Neuronal stem cell (in vitro differentiated cells): ENCODE results near the gene AVEN.
"Not testable (repeated sequence)": the region's sequence is repeated elsewhere in the genome, so short reads cannot be mapped to it uniquely, and the experiment has no call there.

Source experiments
- DNase-seq: peaks from one replicate; pipeline ENCODE4 v3.0.0-alpha.2; 2013; ENCODE audit warnings: low spot score
- H2AFZ ChIP-seq: one replicate; pipeline ENCODE4 v1.6.1; 2013; ENCODE audit warnings: mild to moderate bottlenecking, low read length, inconsistent platforms
- H2AK5ac ChIP-seq: 2 replicates; pipeline ENCODE4 v1.6.1; 2013; ENCODE audit warnings: low read depth, mild to moderate bottlenecking, inconsistent platforms, low read length, moderate library complexity, mixed read lengths
- H2BK120ac ChIP-seq: 2 replicates; pipeline ENCODE4 v1.6.1; 2013; ENCODE audit warnings: low read depth, mild to moderate bottlenecking, inconsistent platforms, low read length, moderate library complexity, mixed read lengths
- H2BK12ac ChIP-seq: one replicate; pipeline ENCODE4 v1.6.1; 2013; ENCODE audit warnings: low read length, inconsistent platforms
- H2BK15ac ChIP-seq: 2 replicates; pipeline ENCODE4 v1.6.1; 2013; ENCODE audit warnings: mild to moderate bottlenecking, low read length, inconsistent platforms, mixed read lengths
- H2BK5ac ChIP-seq: one replicate; pipeline ENCODE4 v1.6.1; 2013; ENCODE audit warnings: inconsistent platforms, mild to moderate bottlenecking, low read length, moderate library complexity
- H3K14ac ChIP-seq: one replicate; pipeline ENCODE4 v1.6.1; 2013; ENCODE audit warnings: low read length, inconsistent platforms
- H3K18ac ChIP-seq: 2 replicates; pipeline ENCODE4 v1.6.1; 2013; ENCODE audit warnings: low read length, inconsistent platforms
- H3K23ac ChIP-seq: 2 replicates; pipeline ENCODE4 v1.6.1; 2013; ENCODE audit warnings: low read depth, mild to moderate bottlenecking, mixed read lengths, low read length, inconsistent platforms; ENCODE audit not compliant: poor library complexity
- H3K27ac ChIP-seq: replicated peaks from 3 replicates; pipeline ENCODE4 v1.5.1; 2013; ENCODE audit warnings: low read length, inconsistent platforms
- H3K27me3 ChIP-seq, 3 experiments: 2 replicates each; pipeline ENCODE4 v1.6.1; 2013; ENCODE audit warnings: low read length in 3 of 3, mild to moderate bottlenecking in 2 of 3, inconsistent platforms in 1 of 3, low read depth in 1 of 3, mixed read lengths in 1 of 3, moderate library complexity in 1 of 3; ENCODE audit not compliant: control insufficient read depth in 3 of 3, insufficient read depth in 3 of 3
- H3K36me3 ChIP-seq, 2 donors: replicated peaks in 1 of 2; 2 replicates each; pipeline ENCODE4 v1.6.1; 2013; ENCODE audit warnings: low read length in 2 of 2; ENCODE audit not compliant: control insufficient read depth in 2 of 2, insufficient read depth in 2 of 2
- H3K4ac ChIP-seq: 2 replicates; pipeline ENCODE4 v1.6.1; 2013; ENCODE audit warnings: inconsistent platforms, mild to moderate bottlenecking, low read length, moderate library complexity
- H3K4me1 ChIP-seq, 2 donors: 1 replicate in 1 of 2; 2 replicates in 1 of 2; pipeline ENCODE4 v1.6.1; 2013; ENCODE audit warnings: low read length in 2 of 2, low read depth in 1 of 2; ENCODE audit not compliant: control insufficient read depth in 2 of 2, insufficient read depth in 1 of 2
- H3K4me2 ChIP-seq: one replicate; pipeline ENCODE4 v1.6.1; 2013; ENCODE audit warnings: mild to moderate bottlenecking, low read length, inconsistent platforms; ENCODE audit not compliant: insufficient read depth, poor library complexity, severe bottlenecking
- H3K4me3 ChIP-seq, 2 donors: 2 replicates each; pipeline ENCODE4 v1.5.1; 2013; ENCODE audit warnings: low read length in 2 of 2, mild to moderate bottlenecking in 2 of 2, inconsistent platforms in 1 of 2, moderate library complexity in 1 of 2
- H3K79me1 ChIP-seq: one replicate; pipeline ENCODE4 v1.6.1; 2013; ENCODE audit warnings: low read depth, mild to moderate bottlenecking, inconsistent platforms, low read length, moderate library complexity
- H3K9ac ChIP-seq: one replicate; pipeline ENCODE4 v1.6.1; 2013; ENCODE audit warnings: mild to moderate bottlenecking, low read depth, low read length, inconsistent platforms; ENCODE audit not compliant: poor library complexity
- H3K9me3 ChIP-seq, 2 donors: replicated peaks in 1 of 2; 2 replicates each; pipeline versions ENCODE3 to v1.6.1; 2013; ENCODE audit warnings: low read length in 2 of 2, mild to moderate bottlenecking in 2 of 2, inconsistent platforms in 1 of 2, low read depth in 1 of 2, mixed read lengths in 1 of 2, moderate library complexity in 1 of 2; ENCODE audit not compliant: control insufficient read depth in 2 of 2, insufficient read depth in 1 of 2
- H4K8ac ChIP-seq: one replicate; pipeline ENCODE4 v1.6.1; 2013; ENCODE audit warnings: low read depth, mild to moderate bottlenecking, inconsistent platforms, low read length, moderate library complexity
- H4K91ac ChIP-seq: one replicate; pipeline ENCODE4 v1.6.1; 2013; ENCODE audit warnings: low read length, low read depth, mild to moderate bottlenecking, inconsistent platforms; ENCODE audit not compliant: poor library complexity
- WGBS, 2 donors: extraction: QIAGEN DNeasy Blood & Tissue Kit; methylation state at CpG; one replicate each; pipeline ENCODE4 v1.1.7; 2013; ENCODE audit warnings: missing lambda C conversion rate in 2 of 2, mixed read lengths in 1 of 2; ENCODE audit not compliant: insufficient read length in 2 of 2, insufficient replicate concordance in 1 of 2; ENCODE audit errors: extremely low coverage in 2 of 2; 5-methylcytosine and 5-hydroxymethylcytosine counted together

The AVEN gene

GRCh38 chr15:34006381-34006780 is 32.6 kb downstream of the AVEN start:
- H3K79me1 ChIP-seq, result no peaks in the 10 kb centered on the region
- no peak overlapping the region for H3K4ac ChIP-seq
- no CpG with 5 or more reads among the region's 2 CpGs for WGBS, 2 donors
- H4K91ac ChIP-seq, result no peak overlapping the region
- H3K4me2 ChIP-seq, result no peak overlapping the region
- no peaks in the 10 kb centered on the region for H3K27me3 ChIP-seq
- no peak overlapping the region for H3K23ac ChIP-seq
- H3K27ac ChIP-seq, result no peak overlapping the region
- H3K4me3 ChIP-seq, result no peak overlapping the region
- no peak overlapping the region for H2AFZ ChIP-seq
- H2AK5ac ChIP-seq, result no peak overlapping the region
- H3K4me1 ChIP-seq, result peaks cover 0 to 2% of the 10 kb centered on the region in 2 donors
- H3K9ac ChIP-seq, result no peak overlapping the region
- H4K8ac ChIP-seq, result no peak overlapping the region
- no peak for DNase-seq
- no peak overlapping the region for H3K18ac ChIP-seq
- H2BK120ac ChIP-seq, result no peak overlapping the region
- H2BK12ac ChIP-seq, result no peak overlapping the region
- no peaks in the 10 kb centered on the region for H3K9me3 ChIP-seq
- H3K14ac ChIP-seq, result no peak overlapping the region
- H2BK15ac ChIP-seq, result no peak overlapping the region
- H2BK5ac ChIP-seq, result no peak overlapping the region
- H3K36me3 ChIP-seq, result no peaks in the 10 kb centered on the region

DNA sequence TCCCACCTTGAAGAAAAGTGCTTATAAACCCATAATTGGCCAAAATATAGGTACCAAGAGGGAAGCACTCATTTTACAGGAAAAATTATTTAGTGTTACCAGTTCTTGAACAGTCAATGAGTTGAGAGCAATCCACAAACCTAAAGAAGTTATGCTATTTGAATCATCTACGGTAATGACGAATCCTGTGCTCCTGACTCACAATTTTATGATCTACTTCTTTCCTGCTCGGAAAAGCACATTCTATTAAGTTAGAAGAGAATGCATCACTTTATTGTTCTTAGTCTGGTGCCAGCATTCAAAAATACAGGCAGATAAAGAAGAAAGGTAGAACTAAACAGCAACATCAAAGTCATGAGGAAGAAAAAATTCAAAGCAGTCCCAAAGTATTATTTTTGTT is 37.5 kb downstream of the AVEN start:
- Histone ChIP-seq H3K9ac (no peak overlapping the region), H3K23ac (no peak overlapping the region), H3K9me3 (no peaks in the 10 kb centered on the region), H3K27me3 (no peaks in the 10 kb centered on the region), H3K4me1 (no peaks in the 10 kb centered on the region), H4K91ac (no peak overlapping the region), H3K27ac (no peak overlapping the region), H2BK12ac (no peak overlapping the region), H2BK120ac (no peak overlapping the region), H2BK5ac (no peak overlapping the region), H3K14ac (no peak overlapping the region), H3K4me2 (no peak overlapping the region), H3K4me3 (no peak overlapping the region), H3K18ac (no peak overlapping the region), H3K36me3 (no peaks in the 10 kb centered on the region), H2AK5ac (no peak overlapping the region), H3K4ac (no peak overlapping the region), H2AFZ (no peak overlapping the region), H4K8ac (no peak overlapping the region), H3K79me1 (no peaks in the 10 kb centered on the region), H2BK15ac (no peak overlapping the region)
- no peak for DNase-seq
- no CpG with 5 or more reads among the region's 3 CpGs for WGBS, 2 donors

- not testable (repeated sequence) for H3K4ac ChIP-seq, H3K18ac ChIP-seq, H3K4me1 ChIP-seq, H3K4me2 ChIP-seq, H3K4me3 ChIP-seq, H2BK5ac ChIP-seq, H4K91ac ChIP-seq, H3K36me3 ChIP-seq, H2BK12ac ChIP-seq, H4K8ac ChIP-seq, H3K27ac ChIP-seq, H2BK120ac ChIP-seq, H3K79me1 ChIP-seq, H3K14ac ChIP-seq, H3K9ac ChIP-seq, DNase-seq, H2BK15ac ChIP-seq, H2AFZ ChIP-seq, H3K27me3 ChIP-seq, H3K23ac ChIP-seq, H2AK5ac ChIP-seq, H3K9me3 ChIP-seq
- WGBS, 2 donors, result no CpG with 5 or more reads among the region's 10 CpGs
Measured at GRCh38 chr15:33995666-33996065, 43.3 kb downstream of the AVEN start.

DNA sequence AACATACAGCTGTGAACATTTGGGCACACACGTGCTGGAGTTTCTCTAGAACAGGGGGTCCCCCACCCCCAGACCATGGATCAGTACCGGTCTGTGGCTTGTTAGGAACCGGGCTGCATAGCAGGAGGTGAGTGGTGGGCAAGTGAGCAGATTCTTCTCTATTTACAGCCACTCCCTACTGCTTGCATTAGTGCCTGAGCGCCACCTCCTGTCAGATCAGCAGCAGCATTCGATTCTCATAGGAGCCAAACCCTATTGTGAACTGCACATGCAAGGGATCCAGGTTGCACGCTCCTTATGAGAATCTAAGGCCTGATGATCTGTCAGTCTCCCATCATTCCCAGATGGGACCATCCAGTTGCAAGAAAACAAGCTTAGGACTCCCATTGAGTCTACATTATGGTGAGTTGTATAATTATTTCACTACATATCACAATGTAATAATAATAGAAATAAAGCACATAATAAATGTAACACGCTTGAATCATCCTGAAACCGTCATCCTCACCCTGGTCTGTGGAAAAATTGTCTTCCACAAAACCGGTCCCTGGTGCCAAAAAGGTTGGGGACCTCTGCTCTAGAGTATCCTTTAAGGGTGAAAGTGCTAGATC is 44.9 kb downstream of the AVEN start:
- Histone ChIP-seq H4K8ac (no peak overlapping the region), H3K9ac (no peak overlapping the region), H2BK5ac (no peak overlapping the region), H3K23ac (no peak overlapping the region), H3K27me3 (no peaks in the 10 kb centered on the region), H3K4me3 (no peak overlapping the region), H3K79me1 (no peaks in the 10 kb centered on the region), H3K4ac (no peak overlapping the region), H2BK12ac (no peak overlapping the region), H2BK120ac (no peak overlapping the region), H4K91ac (no peak overlapping the region), H3K18ac (no peak overlapping the region), H2AK5ac (no peak overlapping the region), H3K4me1 (no peaks in the 10 kb centered on the region), H2AFZ (no peak overlapping the region), H3K36me3 (no peaks in the 10 kb centered on the region), H2BK15ac (no peak overlapping the region), H3K4me2 (no peak overlapping the region), H3K9me3 (no peaks in the 10 kb centered on the region), H3K27ac (no peak overlapping the region), H3K14ac (no peak overlapping the region)
- WGBS, 2 donors, result no CpG with 5 or more reads among the region's 9 CpGs
- peak; percentile 12 for DNase-seq
